ENCODE data around the gene EAF2. TPM values are rescaled to one million over a fixed set of nuclear protein-coding genes. Genes with fewer than 3 reads are reported as not detected.
"Not testable (repeated sequence)": the region's sequence is repeated elsewhere in the genome, so short reads cannot be mapped to it uniquely, and the experiment has no call there.

EAF2 gene
- total RNA-seq, 2 donors from 2014 or later = 1.6 to 3.2 TPM

DNA sequence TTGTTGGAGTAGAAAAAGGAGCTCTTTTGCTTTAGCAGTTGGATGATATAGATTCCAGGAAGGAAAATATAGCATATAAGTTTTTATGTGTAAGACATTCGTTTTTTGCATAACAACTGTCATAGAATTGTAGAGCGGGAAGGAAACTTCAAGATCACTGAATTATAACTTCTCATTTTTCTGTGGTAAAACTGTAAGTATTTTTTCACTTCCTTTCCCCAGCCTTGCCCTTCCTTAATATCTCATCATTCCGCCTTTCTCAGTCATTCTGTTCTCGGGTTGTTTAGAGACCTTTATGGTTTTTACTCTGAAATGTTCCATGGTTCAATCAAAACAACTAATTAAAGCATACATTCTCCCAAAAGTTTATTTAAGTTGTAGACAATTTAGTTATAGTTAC, 1.1 kb downstream of the EAF2 start:
- TF ChIP-seq, protein P1, sequence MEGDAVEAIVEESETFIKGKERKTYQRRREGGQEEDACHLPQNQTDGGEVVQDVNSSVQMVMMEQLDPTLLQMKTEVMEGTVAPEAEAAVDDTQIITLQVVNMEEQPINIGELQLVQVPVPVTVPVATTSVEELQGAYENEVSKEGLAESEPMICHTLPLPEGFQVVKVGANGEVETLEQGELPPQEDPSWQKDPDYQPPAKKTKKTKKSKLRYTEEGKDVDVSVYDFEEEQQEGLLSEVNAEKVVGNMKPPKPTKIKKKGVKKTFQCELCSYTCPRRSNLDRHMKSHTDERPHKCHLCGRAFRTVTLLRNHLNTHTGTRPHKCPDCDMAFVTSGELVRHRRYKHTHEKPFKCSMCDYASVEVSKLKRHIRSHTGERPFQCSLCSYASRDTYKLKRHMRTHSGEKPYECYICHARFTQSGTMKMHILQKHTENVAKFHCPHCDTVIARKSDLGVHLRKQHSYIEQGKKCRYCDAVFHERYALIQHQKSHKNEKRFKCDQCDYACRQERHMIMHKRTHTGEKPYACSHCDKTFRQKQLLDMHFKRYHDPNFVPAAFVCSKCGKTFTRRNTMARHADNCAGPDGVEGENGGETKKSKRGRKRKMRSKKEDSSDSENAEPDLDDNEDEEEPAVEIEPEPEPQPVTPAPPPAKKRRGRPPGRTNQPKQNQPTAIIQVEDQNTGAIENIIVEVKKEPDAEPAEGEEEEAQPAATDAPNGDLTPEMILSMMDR (IDR thresholded peaks at IDR 0.05) = no peak
- Histone ChIP-seq H3K27me3 (no peaks in the 10 kb centered on the region), H3K27ac (no peak overlapping the region), H3K36me3 (no peaks in the 10 kb centered on the region), H3K4me3 (peak overlapping the region in 1 of 2 donors; percentile 70), H3K4me1 (peaks cover 0 to 14% of the 10 kb centered on the region in 2 donors), H3K9me3 (no peaks in the 10 kb centered on the region)
- DNase-seq (ENCODE audit: low spot score) = no peak

- TF ChIP-seq, protein P1 (IDR thresholded peaks at IDR 0.05) = no peak
- no peak for DNase-seq (ENCODE audit: low spot score)
- no peak overlapping the region for H3K4me3 ChIP-seq
- no peak overlapping the region for H3K27ac ChIP-seq
- no peaks in the 10 kb centered on the region for H3K27me3 ChIP-seq
- no peaks in the 10 kb centered on the region for H3K9me3 ChIP-seq
- H3K4me1 ChIP-seq = peaks cover 0 to 14% of the 10 kb centered on the region in 2 donors
- no peaks in the 10 kb centered on the region for H3K36me3 ChIP-seq
Observed at GRCh38 chr3:121836481-121836880, 1.5 kb downstream of the EAF2 start.

GRCh38 chr3:121839962-121840361, 5.0 kb downstream of the EAF2 start:
- Histone ChIP-seq H3K4me1 (no peaks in the 10 kb centered on the region), H3K27me3 (no peaks in the 10 kb centered on the region), H3K27ac (no peak overlapping the region), H3K36me3 (no peaks in the 10 kb centered on the region), H3K9me3 (no peaks in the 10 kb centered on the region), H3K4me3 (no peak overlapping the region)
- TF ChIP-seq, protein P1 (IDR thresholded peaks at IDR 0.05) = no peak
- DNase-seq (ENCODE audit: low spot score) = no peak

GRCh38 chr3:121844892-121845291, 9.9 kb downstream of the EAF2 start:
- no peak for DNase-seq (ENCODE audit: low spot score)
- Histone ChIP-seq H3K36me3 (no peaks in the 10 kb centered on the region), H3K4me3 (no peak overlapping the region), H3K27me3 (no peaks in the 10 kb centered on the region), H3K4me1 (no peaks in the 10 kb centered on the region), H3K27ac (no peak overlapping the region), H3K9me3 (no peaks in the 10 kb centered on the region)
- TF ChIP-seq, protein P1 (IDR thresholded peaks at IDR 0.05) = no peak

- DNase-seq (ENCODE audit: low spot score) = no peak
- Histone ChIP-seq H3K4me3 (no peak overlapping the region), H3K27ac (no peak overlapping the region), H3K9me3 (no peaks in the 10 kb centered on the region), H3K27me3 (no peaks in the 10 kb centered on the region), H3K4me1 (no peaks in the 10 kb centered on the region), H3K36me3 (no peaks in the 10 kb centered on the region)
- TF ChIP-seq, protein P1 (IDR thresholded peaks at IDR 0.05) = no peak
Observed at GRCh38 chr3:121852256-121852655, 17.2 kb downstream of the EAF2 start.

GRCh38 chr3:121855555-121855954, 20.5 kb downstream of the EAF2 start:
- H3K36me3 ChIP-seq = no peaks in the 10 kb centered on the region
- H3K4me3 ChIP-seq = no peak overlapping the region
- H3K4me1 ChIP-seq = no peaks in the 10 kb centered on the region
- TF ChIP-seq, protein P1 (IDR thresholded peaks at IDR 0.05) = no peak
- DNase-seq (ENCODE audit: low spot score) = no peak
- no peaks in the 10 kb centered on the region for H3K27me3 ChIP-seq
- no peaks in the 10 kb centered on the region for H3K9me3 ChIP-seq
- no peak overlapping the region for H3K27ac ChIP-seq

DNA sequence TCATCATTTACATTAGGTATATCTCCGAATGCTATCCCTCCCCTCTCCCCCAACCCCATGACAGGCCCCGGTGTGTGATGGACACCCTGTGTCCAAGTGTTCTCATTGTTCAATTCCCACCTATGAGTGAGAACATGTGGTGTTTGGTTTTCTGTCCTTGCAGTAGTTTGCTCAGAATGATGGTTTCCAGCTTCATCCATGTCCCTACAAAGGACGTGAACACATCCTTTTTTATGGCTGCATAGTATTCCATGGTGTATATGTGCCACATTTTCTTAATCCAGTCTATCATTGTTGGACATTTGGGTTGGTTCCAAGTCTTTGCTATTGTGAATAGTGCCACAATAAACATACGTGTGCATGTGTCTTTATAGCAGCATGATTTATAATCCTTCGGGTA, 22.8 kb downstream of the EAF2 start:
- not testable (repeated sequence) for DNase-seq (ENCODE audit: low spot score); H3K4me3 ChIP-seq; H3K4me1 ChIP-seq; H3K36me3 ChIP-seq; H3K27me3 ChIP-seq; H3K9me3 ChIP-seq; H3K27ac ChIP-seq

DNA sequence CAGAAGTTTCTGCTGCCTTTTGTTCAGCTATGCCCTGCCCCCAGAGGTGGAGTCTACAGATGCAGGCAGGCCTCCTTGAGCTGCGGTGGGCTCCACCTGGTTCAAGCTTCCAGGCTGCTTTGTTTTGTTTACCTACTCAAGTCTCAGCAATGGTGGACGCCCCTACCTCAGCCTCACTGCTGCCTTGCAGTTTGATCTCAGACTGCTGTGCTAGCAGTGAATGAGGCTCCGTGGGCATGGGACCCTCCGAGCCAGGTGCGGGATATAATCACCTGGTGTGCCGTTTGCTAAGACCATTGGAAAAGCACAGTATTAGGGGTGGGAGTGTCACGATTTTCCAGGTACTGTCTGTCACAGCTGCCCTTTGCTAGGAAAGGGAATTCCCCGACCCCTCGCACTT, 28.2 kb downstream of the EAF2 start:
- not testable (repeated sequence) for H3K27ac ChIP-seq; H3K9me3 ChIP-seq; H3K4me3 ChIP-seq; H3K36me3 ChIP-seq; H3K4me1 ChIP-seq; H3K27me3 ChIP-seq; DNase-seq (ENCODE audit: low spot score)

All from right atrium auricular region (tissue), 2 donors.